GM21619 (cell line): Measurements from ENCODE around the gene GHRH.

Experiments used
- ATAC-seq: cut with Tn5 transposase; IDR thresholded peaks from one replicate; pipeline ENCODE4 v1.9.1; 2021; ENCODE audit not compliant: unreplicated experiment

GHRH gene

GRCh38 chr20:37209193-37209592 is 52.4 kb downstream of the GHRH start:
- ATAC-seq: no peak

GRCh38 chr20:37207171-37207570 is 54.4 kb downstream of the GHRH start:
- no peak for ATAC-seq

- no peak for ATAC-seq
Observed at GRCh38 chr20:37205794-37206193, 55.8 kb downstream of the GHRH start.

GRCh38 chr20:37205130-37205529 is 56.5 kb downstream of the GHRH start:
- ATAC-seq: no peak

GRCh38 chr20:37204056-37204455 is 57.6 kb downstream of the GHRH start:
- no peak for ATAC-seq

- no peak for ATAC-seq
Observed at GRCh38 chr20:37202267-37202943, 59.2 kb downstream of the GHRH start.

GRCh38 chr20:37201827-37202162 is 59.8 kb downstream of the GHRH start:
- ATAC-seq: no peak
